Calu3 (cell line): ENCODE results near the gene AGPAT4. TPM values are rescaled to one million over a fixed set of nuclear protein-coding genes. Genes with fewer than 3 reads are reported as not detected.

ENCODE experiments used
- BruUV-seq: library from RNA; stranded (reverse); fragments of 400-500 nt; replicated peaks from 2 replicates; lab custom pipeline; 2021; lab: Mats Ljungman, UMichigan
- CTCF ChIA-PET: fragments of 300-600 bp; sonication (Branson Sonifier 250); formaldehyde crosslinking; loops from one replicate; lab custom pipeline; 2022; ENCODE audit warnings: antibody characterized with exemption; lab: Charles Lee
- DNase-seq: peaks from one replicate; pipeline ENCODE4 v3.0.0; 2022
- H3K27ac Mint-ChIP-seq: one replicate; pipeline ENCODE4 v1.8.0; 2022; ENCODE audit warnings: mixed read lengths; ENCODE audit not compliant: unreplicated experiment
- H3K27me3 Mint-ChIP-seq: one replicate; pipeline ENCODE4 v1.8.0; 2022; ENCODE audit warnings: mixed read lengths; ENCODE audit not compliant: unreplicated experiment
- H3K36me3 Mint-ChIP-seq: one replicate; pipeline ENCODE4 v1.8.0; 2022; ENCODE audit warnings: mild to moderate bottlenecking, moderate library complexity, mixed read lengths; ENCODE audit not compliant: insufficient read depth, unreplicated experiment
- H3K4me1 Mint-ChIP-seq: one replicate; pipeline ENCODE4 v1.8.0; 2022; ENCODE audit warnings: mild to moderate bottlenecking, low read depth, mixed read lengths; ENCODE audit not compliant: unreplicated experiment
- H3K4me3 Mint-ChIP-seq: one replicate; pipeline ENCODE4 v1.8.0; 2022; ENCODE audit warnings: mild to moderate bottlenecking, low read depth, moderate library complexity, mixed read lengths; ENCODE audit not compliant: unreplicated experiment
- H3K9me3 Mint-ChIP-seq: one replicate; pipeline ENCODE4 v1.8.0; 2022; ENCODE audit warnings: low read depth, mixed read lengths; ENCODE audit not compliant: unreplicated experiment
- CTCF ChIP-seq: fragments of 200-600 bp; IDR thresholded peaks from one replicate; pipeline ENCODE4 v1.8.0; 2022; ENCODE audit warnings: antibody characterized with exemption; ENCODE audit not compliant: unreplicated experiment
- intact Hi-C: fragments of 100-400 bp; cut with micrococcal nuclease; formaldehyde crosslinking; loops from one replicate; pipeline ENCODE4 v1.10.0; 2022; ENCODE audit not compliant: unreplicated experiment
- total RNA-seq: library from RNA; stranded (reverse); gene quantifications from 2 replicates; pipeline ENCODE4 v1.2.3, GENCODE V29; 2022

Gene AGPAT4
- total RNA-seq, 1 experiment from 2014 or later = 11.3 TPM

DNA sequence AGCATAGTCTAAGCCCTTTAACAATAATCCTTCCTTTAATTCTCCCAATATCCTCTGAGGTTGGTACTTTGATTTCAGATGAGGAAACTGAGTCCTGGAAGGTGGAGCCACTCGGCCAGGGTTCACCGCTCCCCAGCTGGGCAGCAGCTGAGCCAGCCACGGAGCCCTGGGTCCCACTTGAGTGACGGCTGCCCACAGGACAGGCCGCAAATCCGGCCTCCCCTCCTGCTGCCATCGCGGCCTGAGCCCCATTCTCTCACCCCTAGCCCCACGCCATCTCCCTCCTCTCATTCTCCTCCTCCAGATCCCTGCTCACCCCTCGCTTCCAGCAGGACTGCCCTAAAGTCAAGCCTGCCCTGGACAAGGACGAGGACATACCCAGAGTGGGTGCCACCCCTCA is 41.4 kb downstream of the AGPAT4 start:
- DNase-seq = no peak
- H3K27ac Mint-ChIP-seq = no peak overlapping the region
- no peaks in the 10 kb centered on the region for H3K36me3 Mint-ChIP-seq
- H3K9me3 Mint-ChIP-seq = no peaks in the 10 kb centered on the region
- intact Hi-C loops = no loop called here
- no peaks in the 10 kb centered on the region for H3K27me3 Mint-ChIP-seq
- CTCF ChIA-PET = no interaction called here
- no peak for TF ChIP-seq CTCF
- no peak overlapping the region for H3K4me3 Mint-ChIP-seq
- no TSS peak for BruUV-seq
- H3K4me1 Mint-ChIP-seq = no peaks in the 10 kb centered on the region

- TF ChIP-seq CTCF = no peak
- DNase-seq = no peak
- Mint-ChIP-seq H3K27ac (no peak overlapping the region), H3K4me3 (no peak overlapping the region), H3K27me3 (no peaks in the 10 kb centered on the region), H3K36me3 (no peaks in the 10 kb centered on the region), H3K9me3 (no peaks in the 10 kb centered on the region), H3K4me1 (peaks cover 2% of the 10 kb centered on the region)
- CTCF ChIA-PET = no interaction called here
- BruUV-seq = no TSS peak
- intact Hi-C loops = no loop called here
These were observed 41.9 kb downstream of the AGPAT4 start for GRCh38 chr6:161232010-161232409.

- Mint-ChIP-seq H3K9me3 (no peaks in the 10 kb centered on the region), H3K36me3 (peaks cover 4% of the 10 kb centered on the region), H3K4me1 (peaks cover 11% of the 10 kb centered on the region), H3K27me3 (no peaks in the 10 kb centered on the region), H3K27ac (no peak overlapping the region), H3K4me3 (no peak overlapping the region)
- intact Hi-C loops = no loop called here
- CTCF ChIA-PET = no interaction called here
- no TSS peak for BruUV-seq
- no peak for DNase-seq
- TF ChIP-seq CTCF = no peak
These were observed 43.5 kb downstream of the AGPAT4 start for GRCh38 chr6:161230339-161230738.

GRCh38 chr6:161228921-161229591 is 44.8 kb downstream of the AGPAT4 start:
- DNase-seq = no peak
- TF ChIP-seq CTCF = no peak
- no peak overlapping the region for H3K4me3 Mint-ChIP-seq
- CTCF ChIA-PET = interaction anchor here (0.6 kb wide), 1 partner anchor 277 kb away, joined by 3 read pairs; no protein-coding TSS in a partner anchor
- peaks cover 4% of the 10 kb centered on the region for H3K9me3 Mint-ChIP-seq
- no TSS peak for BruUV-seq
- intact Hi-C loops = no loop called here
- H3K27ac Mint-ChIP-seq = no peak overlapping the region
- peaks cover 5% of the 10 kb centered on the region for H3K36me3 Mint-ChIP-seq
- H3K27me3 Mint-ChIP-seq = no peaks in the 10 kb centered on the region
- H3K4me1 Mint-ChIP-seq = peaks cover 19% of the 10 kb centered on the region
